Left lobe of liver (tissue), 2 donors: ENCODE results near the gene USP40. TPM values are rescaled to one million over a fixed set of nuclear protein-coding genes. Genes with fewer than 3 reads are reported as not detected.

ENCODE experiments used
- ATAC-seq: fragments of 200-7000 bp; cut with Tn5 transposase; one replicate; pipeline ENCODE4 v1.9.1; 2020; ENCODE audit warnings: mild to moderate bottlenecking, moderate library complexity
- DNase-seq: peaks from one replicate; pipeline ENCODE4 v3.0.0-alpha.2; 2020; ENCODE audit warnings: low spot score
- total RNA-seq: library from RNA; stranded (reverse); gene quantifications from one replicate; pipeline ENCODE4 v1.2.1, GENCODE V29; 2021
- donor health status: DM: no; HTN: no; CAD: no; lungs with moderate emphysema.
- donor health status: DM: no; HTN: yes; CAD: no.

Gene USP40
- total RNA-seq, 1 donor from 2014 or later, result 25.8 TPM

GRCh38 chr2:233435436-233436190 lies 131.0 kb downstream of the USP40 start:
- ATAC-seq, result no peak
- peak; percentile 36 for DNase-seq

GRCh38 chr2:233434666-233435330 lies 131.8 kb downstream of the USP40 start:
- DNase-seq (peak; percentile 34), ATAC-seq (no peak)

- ATAC-seq, result no peak
- DNase-seq, result no peak
These were observed 132.8 kb downstream of the USP40 start for GRCh38 chr2:233433794-233434193.

- ATAC-seq, result no peak
- DNase-seq, result no peak
These were observed 133.6 kb downstream of the USP40 start for GRCh38 chr2:233433029-233433428.

- ATAC-seq, result no peak
These were observed 135.9 kb downstream of the USP40 start for GRCh38 chr2:233430651-233431050.

GRCh38 chr2:233430081-233430480 lies 136.5 kb downstream of the USP40 start:
- DNase-seq (no peak), ATAC-seq (no peak)

More at GRCh38 chr2:233430651-233431050, 135.9 kb downstream of the USP40 start:
- no peak for DNase-seq

- DNase-seq, result peak; percentile 41
- ATAC-seq, result no peak
These were observed 137.2 kb downstream of the USP40 start for GRCh38 chr2:233429175-233429897.

GRCh38 chr2:233428438-233428837 lies 138.1 kb downstream of the USP40 start:
- ATAC-seq (no peak), DNase-seq (peak; percentile 27)

- ATAC-seq (no peak), DNase-seq (peak; percentile 24)
These were observed 138.6 kb downstream of the USP40 start for GRCh38 chr2:233428008-233428407.

GRCh38 chr2:233426619-233427342 lies 139.8 kb downstream of the USP40 start:
- DNase-seq (no peak), ATAC-seq (no peak)

Other genes with a start within 250 kb of the USP40 start
- gene DGKD, start 212.3 kb downstream of the USP40 start, total RNA-seq, result 17.9 TPM
- gene UGT1A8, start 50.9 kb upstream of the USP40 start, total RNA-seq, result 0.13 TPM
- gene UGT1A10, start 69.7 kb upstream of the USP40 start, total RNA-seq, result 0.45 TPM
- 95.1 TPM for gene UGT1A9, start 105.1 kb upstream of the USP40 start, total RNA-seq
- 4.1 TPM for gene UGT1A7, start 115.1 kb upstream of the USP40 start, total RNA-seq
- gene UGT1A6, start 126.1 kb upstream of the USP40 start, total RNA-seq, result 181 TPM
- gene UGT1A5, start 146.1 kb upstream of the USP40 start, total RNA-seq, result 4.6 TPM
- 454 TPM for gene UGT1A4, start 152.0 kb upstream of the USP40 start, total RNA-seq
- gene UGT1A3, start 162.3 kb upstream of the USP40 start, total RNA-seq, result 52.8 TPM
- 152 TPM for gene UGT1A1, start 193.5 kb upstream of the USP40 start, total RNA-seq
- 6.6 TPM for gene MROH2A, start 211.5 kb upstream of the USP40 start, total RNA-seq